ENCODE data around the gene MIS18BP1.

The MIS18BP1 gene

DNA sequence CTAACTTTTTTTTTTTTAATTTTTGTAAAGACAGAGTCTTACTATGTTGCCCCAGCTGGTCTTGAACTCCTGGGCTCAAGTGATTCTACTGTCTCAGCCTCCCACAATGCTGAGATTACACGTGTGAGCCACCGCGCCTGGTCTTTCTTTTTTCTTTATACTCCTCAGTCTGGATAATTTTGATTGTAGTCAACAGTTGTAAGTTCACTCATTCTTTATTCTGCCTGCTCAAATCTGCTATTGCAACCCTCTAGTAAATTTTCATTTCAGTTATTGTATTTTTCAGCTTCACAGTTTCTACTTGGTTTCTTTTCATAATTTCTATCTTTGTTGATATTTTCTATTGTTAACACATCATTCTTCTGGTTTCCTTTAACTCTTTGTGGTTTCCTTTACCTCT is 5.8 kb upstream of the MIS18BP1 start:
- H3K36me3 ChIP-seq (ENCODE audit: control insufficient read depth in 1 of 2, insufficient read depth in 2 of 2, low read depth in 1 of 2, low read length in 2 of 2), result no peaks in the 10 kb centered on the region
- H2BK15ac ChIP-seq (ENCODE audit: low read depth, poor library complexity, severe bottlenecking), result no peak overlapping the region
- no peak overlapping the region for H4K91ac ChIP-seq (ENCODE audit: low read length)
- H3K9me3 ChIP-seq (ENCODE audit: control insufficient read depth, low read length), result peaks cover 36% of the 10 kb centered on the region
- no peak overlapping the region for H3K18ac ChIP-seq (ENCODE audit: low read depth in 1 of 2, low read length in 2 of 2)
- H2AK5ac ChIP-seq (ENCODE audit: low read length, severe bottlenecking), result no peak overlapping the region
- no peak overlapping the region for H3K9ac ChIP-seq (ENCODE audit: low read length)
- no peak overlapping the region for H4K8ac ChIP-seq (ENCODE audit: low read length)
- no peak overlapping the region for H2BK120ac ChIP-seq (ENCODE audit: low read depth, low read length)
- H2BK12ac ChIP-seq (ENCODE audit: low read length in 2 of 2), result no peak overlapping the region
- no peak overlapping the region for H2BK5ac ChIP-seq (ENCODE audit: low read depth, low read length, poor library complexity, severe bottlenecking)
- no peaks in the 10 kb centered on the region for H3K4me1 ChIP-seq (ENCODE audit: control insufficient read depth, insufficient read depth, low read depth, low read length)
- H2AFZ ChIP-seq (ENCODE audit: low read depth, low read length), result no peak overlapping the region
- H3K14ac ChIP-seq (ENCODE audit: low read length in 2 of 2), result no peak overlapping the region
- no peaks in the 10 kb centered on the region for H3K79me1 ChIP-seq (replicated peaks; ENCODE audit: low read length, poor library complexity, severe bottlenecking)
- H3K23ac ChIP-seq (ENCODE audit: low read length in 2 of 2), result no peak overlapping the region
- no peak overlapping the region for H3K27ac ChIP-seq (ENCODE audit: low read length, poor library complexity, severe bottlenecking)
- DNase-seq, result no peak
- H3K4me3 ChIP-seq (ENCODE audit: insufficient read depth in 1 of 2, low read depth in 1 of 2, low read length in 2 of 2), result no peak overlapping the region
- 100% methylated on average over 3 of the region's 3 CpGs for WGBS
- H3K4me2 ChIP-seq (ENCODE audit: low read length, poor library complexity, severe bottlenecking), result no peak overlapping the region
- no peaks in the 10 kb centered on the region for H3K27me3 ChIP-seq (ENCODE audit: control insufficient read depth in 1 of 2, insufficient read depth in 1 of 2, low read length in 2 of 2)
- no peak overlapping the region for H3K4ac ChIP-seq (ENCODE audit: low read depth in 1 of 2, low read length in 2 of 2)

DNA sequence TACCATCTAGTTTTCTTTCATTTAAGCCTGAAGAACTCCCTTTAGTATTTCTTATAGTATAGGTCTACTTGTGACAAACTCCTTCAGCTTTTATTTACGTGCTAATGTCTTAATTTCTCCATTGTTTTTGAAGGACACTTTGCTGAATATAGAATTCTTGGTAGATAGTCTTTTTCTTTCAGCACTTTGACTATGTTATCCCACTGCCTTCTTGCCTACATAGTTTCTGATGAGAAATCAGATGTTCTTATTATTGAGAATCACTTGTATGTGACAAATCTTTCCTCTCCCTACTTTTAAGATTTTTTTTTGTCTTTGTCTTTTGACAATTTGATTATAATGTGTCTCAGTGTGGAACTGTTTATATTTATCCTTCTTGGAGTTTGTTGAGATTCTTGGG is 5.1 kb upstream of the MIS18BP1 start:
- Histone ChIP-seq H3K27ac (ENCODE audit: low read length, poor library complexity, severe bottlenecking) (no peak overlapping the region), H2BK120ac (ENCODE audit: low read depth, low read length) (no peak overlapping the region), H3K36me3 (ENCODE audit: control insufficient read depth in 1 of 2, insufficient read depth in 2 of 2, low read depth in 1 of 2, low read length in 2 of 2) (no peaks in the 10 kb centered on the region), H3K9ac (ENCODE audit: low read length) (no peak overlapping the region), H4K91ac (ENCODE audit: low read length) (no peak overlapping the region), H2AFZ (ENCODE audit: low read depth, low read length) (no peak overlapping the region), H3K9me3 (ENCODE audit: control insufficient read depth, low read length) (peaks cover 30% of the 10 kb centered on the region), H3K79me1 (replicated peaks; ENCODE audit: low read length, poor library complexity, severe bottlenecking) (no peaks in the 10 kb centered on the region), H2BK5ac (ENCODE audit: low read depth, low read length, poor library complexity, severe bottlenecking) (no peak overlapping the region), H4K8ac (ENCODE audit: low read length) (no peak overlapping the region), H3K14ac (ENCODE audit: low read length in 2 of 2) (no peak overlapping the region), H3K27me3 (ENCODE audit: control insufficient read depth in 1 of 2, insufficient read depth in 1 of 2, low read length in 2 of 2) (no peaks in the 10 kb centered on the region), H3K4me3 (ENCODE audit: insufficient read depth in 1 of 2, low read depth in 1 of 2, low read length in 2 of 2) (no peak overlapping the region), H2BK12ac (ENCODE audit: low read length in 2 of 2) (no peak overlapping the region), H3K18ac (ENCODE audit: low read depth in 1 of 2, low read length in 2 of 2) (no peak overlapping the region), H3K4me2 (ENCODE audit: low read length, poor library complexity, severe bottlenecking) (no peak overlapping the region), H3K23ac (ENCODE audit: low read length in 2 of 2) (no peak overlapping the region), H2BK15ac (ENCODE audit: low read depth, poor library complexity, severe bottlenecking) (no peak overlapping the region), H3K4ac (ENCODE audit: low read depth in 1 of 2, low read length in 2 of 2) (no peak overlapping the region), H3K4me1 (ENCODE audit: control insufficient read depth, insufficient read depth, low read depth, low read length) (peaks cover 2% of the 10 kb centered on the region), H2AK5ac (ENCODE audit: low read length, severe bottlenecking) (no peak overlapping the region)
- no CpG with 5 or more reads among the region's 1 CpG for whole genome bisulfite sequencing
- no peak for DNase-seq

DNA sequence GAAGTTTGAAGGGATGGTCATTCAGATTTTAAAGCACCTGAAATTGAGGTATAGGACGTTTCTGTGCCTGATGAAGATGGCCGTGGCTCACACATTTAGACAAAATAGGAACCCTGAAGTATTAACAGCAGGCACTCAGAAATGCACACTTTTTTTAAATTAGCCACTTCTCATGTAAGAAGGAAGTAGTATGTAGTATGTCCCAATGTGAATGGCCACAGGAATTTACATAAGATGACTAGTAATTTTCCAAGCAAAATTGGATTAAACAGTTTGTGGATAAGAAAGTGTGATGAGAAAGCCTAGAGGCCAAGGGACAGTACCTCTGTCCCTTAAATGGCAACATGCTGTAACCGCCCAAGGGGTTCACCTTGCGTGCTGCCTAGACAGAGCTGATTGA is 1.8 kb upstream of the MIS18BP1 start:
- peaks cover 2% of the 10 kb centered on the region for H3K79me1 ChIP-seq (replicated peaks; ENCODE audit: low read length, poor library complexity, severe bottlenecking)
- no peak overlapping the region for H3K18ac ChIP-seq (ENCODE audit: low read depth in 1 of 2, low read length in 2 of 2)
- H3K4me3 ChIP-seq (ENCODE audit: insufficient read depth in 1 of 2, low read depth in 1 of 2, low read length in 2 of 2), result no peak overlapping the region
- no peak overlapping the region for H3K14ac ChIP-seq (ENCODE audit: low read length in 2 of 2)
- peaks cover 3% of the 10 kb centered on the region for H3K4me1 ChIP-seq (ENCODE audit: control insufficient read depth, insufficient read depth, low read depth, low read length)
- no peaks in the 10 kb centered on the region for H3K27me3 ChIP-seq (ENCODE audit: control insufficient read depth in 1 of 2, insufficient read depth in 1 of 2, low read length in 2 of 2)
- H3K4ac ChIP-seq (ENCODE audit: low read depth in 1 of 2, low read length in 2 of 2), result no peak overlapping the region
- H2AK5ac ChIP-seq (ENCODE audit: low read length, severe bottlenecking), result no peak overlapping the region
- DNase-seq, result no peak
- no peak overlapping the region for H2BK15ac ChIP-seq (ENCODE audit: low read depth, poor library complexity, severe bottlenecking)
- H2BK12ac ChIP-seq (ENCODE audit: low read length in 2 of 2), result no peak overlapping the region
- H3K4me2 ChIP-seq (ENCODE audit: low read length, poor library complexity, severe bottlenecking), result no peak overlapping the region
- no peak overlapping the region for H3K23ac ChIP-seq (ENCODE audit: low read length in 2 of 2)
- no peak overlapping the region for H2BK5ac ChIP-seq (ENCODE audit: low read depth, low read length, poor library complexity, severe bottlenecking)
- H2BK120ac ChIP-seq (ENCODE audit: low read depth, low read length), result no peak overlapping the region
- H2AFZ ChIP-seq (ENCODE audit: low read depth, low read length), result no peak overlapping the region
- 96% methylated on average over 4 of the region's 4 CpGs for WGBS
- H4K8ac ChIP-seq (ENCODE audit: low read length), result no peak overlapping the region
- peaks cover 26% of the 10 kb centered on the region for H3K9me3 ChIP-seq (ENCODE audit: control insufficient read depth, low read length)
- no peaks in the 10 kb centered on the region for H3K36me3 ChIP-seq (ENCODE audit: control insufficient read depth in 1 of 2, insufficient read depth in 2 of 2, low read depth in 1 of 2, low read length in 2 of 2)
- no peak overlapping the region for H4K91ac ChIP-seq (ENCODE audit: low read length)
- no peak overlapping the region for H3K9ac ChIP-seq (ENCODE audit: low read length)
- H3K27ac ChIP-seq (ENCODE audit: low read length, poor library complexity, severe bottlenecking), result no peak overlapping the region

DNA sequence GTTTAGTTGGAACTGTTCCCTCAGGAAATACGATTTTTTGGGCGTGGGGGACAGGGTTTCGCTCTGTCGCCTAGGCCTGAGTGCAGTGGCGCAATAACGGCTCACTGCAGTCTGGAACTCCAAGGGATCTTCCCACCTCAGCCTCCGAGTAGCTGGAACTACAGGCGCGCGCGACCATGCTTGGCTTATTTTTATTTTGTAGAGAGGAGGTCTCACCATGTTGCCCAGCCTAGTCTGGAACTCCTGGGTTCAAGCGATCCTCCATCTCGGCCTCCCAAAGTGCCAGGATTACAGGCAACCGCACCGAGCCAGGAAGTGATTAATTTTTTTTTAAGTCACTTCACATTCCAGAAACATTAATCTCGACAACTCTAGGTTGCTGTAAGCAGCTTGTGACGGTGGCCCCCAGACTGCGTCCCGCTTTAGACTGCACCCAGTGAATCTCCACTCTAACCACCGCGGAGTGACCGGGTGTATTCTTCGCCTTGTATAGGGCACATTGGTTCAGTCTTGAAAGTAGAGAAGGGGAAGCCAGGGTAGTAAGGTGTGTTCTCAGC is 830 bp upstream of the MIS18BP1 start:
- peaks cover 2% of the 10 kb centered on the region for H3K79me1 ChIP-seq (replicated peaks; ENCODE audit: low read length, poor library complexity, severe bottlenecking)
- peak overlapping the region; percentile 98 for H3K9ac ChIP-seq (ENCODE audit: low read length)
- no peaks in the 10 kb centered on the region for H3K36me3 ChIP-seq (ENCODE audit: control insufficient read depth in 1 of 2, insufficient read depth in 2 of 2, low read depth in 1 of 2, low read length in 2 of 2)
- no peak overlapping the region for H3K4ac ChIP-seq (ENCODE audit: low read depth in 1 of 2, low read length in 2 of 2)
- H2AK5ac ChIP-seq (ENCODE audit: low read length, severe bottlenecking), result no peak overlapping the region
- no peak overlapping the region for H2BK15ac ChIP-seq (ENCODE audit: low read depth, poor library complexity, severe bottlenecking)
- H3K18ac ChIP-seq (ENCODE audit: low read depth in 1 of 2, low read length in 2 of 2), result peak overlapping the region in 1 of 2 experiments; percentile 68
- H4K8ac ChIP-seq (ENCODE audit: low read length), result peak overlapping the region; percentile 90
- 94% methylated on average over 23 of the region's 23 CpGs for WGBS
- H3K4me2 ChIP-seq (ENCODE audit: low read length, poor library complexity, severe bottlenecking), result no peak overlapping the region
- no peaks in the 10 kb centered on the region for H3K27me3 ChIP-seq (ENCODE audit: control insufficient read depth in 1 of 2, insufficient read depth in 1 of 2, low read length in 2 of 2)
- H2BK12ac ChIP-seq (ENCODE audit: low read length in 2 of 2), result peak overlapping the region in 1 of 2 experiments; percentile 39
- peaks cover 3% of the 10 kb centered on the region for H3K4me1 ChIP-seq (ENCODE audit: control insufficient read depth, insufficient read depth, low read depth, low read length)
- peak overlapping the region; percentile 42 for H2AFZ ChIP-seq (ENCODE audit: low read depth, low read length)
- no peak overlapping the region for H3K23ac ChIP-seq (ENCODE audit: low read length in 2 of 2)
- peak overlapping the region in 1 of 2 experiments; percentile 91 for H3K4me3 ChIP-seq (ENCODE audit: insufficient read depth in 1 of 2, low read depth in 1 of 2, low read length in 2 of 2)
- H3K9me3 ChIP-seq (ENCODE audit: control insufficient read depth, low read length), result peaks cover 16% of the 10 kb centered on the region
- H3K14ac ChIP-seq (ENCODE audit: low read length in 2 of 2), result no peak overlapping the region
- H2BK5ac ChIP-seq (ENCODE audit: low read depth, low read length, poor library complexity, severe bottlenecking), result no peak overlapping the region
- no peak overlapping the region for H3K27ac ChIP-seq (ENCODE audit: low read length, poor library complexity, severe bottlenecking)
- peak overlapping the region; percentile 72 for H4K91ac ChIP-seq (ENCODE audit: low read length)
- no peak for DNase-seq
- H2BK120ac ChIP-seq (ENCODE audit: low read depth, low read length), result no peak overlapping the region

All from mesenchymal stem cell (in vitro differentiated cells and primary cell).